ENCODE results near the gene ZNF217.
"Not testable (repeated sequence)": the region's sequence is repeated elsewhere in the genome, so short reads cannot be mapped to it uniquely, and the experiment has no call there.

ZNF217 gene

DNA sequence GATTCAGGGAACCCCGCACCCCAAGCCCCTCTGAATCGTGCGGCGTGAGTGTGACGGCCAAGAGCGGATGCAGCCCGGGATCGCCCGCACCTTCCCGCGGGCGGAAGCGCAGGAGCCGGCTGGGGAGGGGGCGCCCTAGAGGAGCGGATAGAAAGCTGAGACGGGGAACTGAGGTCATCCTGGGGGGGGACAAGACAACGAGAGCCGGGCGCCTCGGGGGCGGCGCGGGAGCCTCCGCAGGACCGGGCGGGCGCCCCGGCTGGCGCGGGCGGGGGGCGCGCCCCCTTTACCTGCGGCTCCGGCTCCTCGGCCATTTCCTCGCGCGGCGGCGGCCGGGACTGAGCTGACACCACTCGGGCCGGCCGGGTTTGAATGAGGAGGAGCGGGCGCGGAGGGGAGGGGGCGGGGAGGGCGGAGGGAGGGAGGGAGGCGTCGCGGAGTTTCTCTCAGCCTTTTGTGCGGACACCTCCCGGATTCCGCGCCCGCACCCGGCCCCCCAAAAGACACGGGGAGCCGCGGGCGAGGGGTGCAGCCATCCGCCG, at the start of gene ZNF217:
Gene ZNF217 (minus strand): TSS at position 374 of the 542 bp plus-strand sequence. CDS start 11,013 bp downstream, outside the sequence.
- TF ChIP-seq, protein P1, sequence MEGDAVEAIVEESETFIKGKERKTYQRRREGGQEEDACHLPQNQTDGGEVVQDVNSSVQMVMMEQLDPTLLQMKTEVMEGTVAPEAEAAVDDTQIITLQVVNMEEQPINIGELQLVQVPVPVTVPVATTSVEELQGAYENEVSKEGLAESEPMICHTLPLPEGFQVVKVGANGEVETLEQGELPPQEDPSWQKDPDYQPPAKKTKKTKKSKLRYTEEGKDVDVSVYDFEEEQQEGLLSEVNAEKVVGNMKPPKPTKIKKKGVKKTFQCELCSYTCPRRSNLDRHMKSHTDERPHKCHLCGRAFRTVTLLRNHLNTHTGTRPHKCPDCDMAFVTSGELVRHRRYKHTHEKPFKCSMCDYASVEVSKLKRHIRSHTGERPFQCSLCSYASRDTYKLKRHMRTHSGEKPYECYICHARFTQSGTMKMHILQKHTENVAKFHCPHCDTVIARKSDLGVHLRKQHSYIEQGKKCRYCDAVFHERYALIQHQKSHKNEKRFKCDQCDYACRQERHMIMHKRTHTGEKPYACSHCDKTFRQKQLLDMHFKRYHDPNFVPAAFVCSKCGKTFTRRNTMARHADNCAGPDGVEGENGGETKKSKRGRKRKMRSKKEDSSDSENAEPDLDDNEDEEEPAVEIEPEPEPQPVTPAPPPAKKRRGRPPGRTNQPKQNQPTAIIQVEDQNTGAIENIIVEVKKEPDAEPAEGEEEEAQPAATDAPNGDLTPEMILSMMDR (IDR thresholded peaks at IDR 0.05; ENCODE audit: control extremely low read depth, extremely low read depth, low read depth, missing control alignments): peak; percentile 19
- not testable (repeated sequence) for DNase-seq (ENCODE audit: extremely low spot score)
- ChIA-PET CTCF (interaction anchor here (0.6 to 1.7 kb wide), 8 partner anchors 14 to 322 kb away, joined by 3 to 7 read pairs (median 4); no protein-coding TSS in a partner anchor), POLR2A (interaction anchor here (0.5 to 1.6 kb wide), 3 partner anchors 50 to 146 kb away, joined by 3 to 5 read pairs (median 4); no protein-coding TSS in a partner anchor)

DNA sequence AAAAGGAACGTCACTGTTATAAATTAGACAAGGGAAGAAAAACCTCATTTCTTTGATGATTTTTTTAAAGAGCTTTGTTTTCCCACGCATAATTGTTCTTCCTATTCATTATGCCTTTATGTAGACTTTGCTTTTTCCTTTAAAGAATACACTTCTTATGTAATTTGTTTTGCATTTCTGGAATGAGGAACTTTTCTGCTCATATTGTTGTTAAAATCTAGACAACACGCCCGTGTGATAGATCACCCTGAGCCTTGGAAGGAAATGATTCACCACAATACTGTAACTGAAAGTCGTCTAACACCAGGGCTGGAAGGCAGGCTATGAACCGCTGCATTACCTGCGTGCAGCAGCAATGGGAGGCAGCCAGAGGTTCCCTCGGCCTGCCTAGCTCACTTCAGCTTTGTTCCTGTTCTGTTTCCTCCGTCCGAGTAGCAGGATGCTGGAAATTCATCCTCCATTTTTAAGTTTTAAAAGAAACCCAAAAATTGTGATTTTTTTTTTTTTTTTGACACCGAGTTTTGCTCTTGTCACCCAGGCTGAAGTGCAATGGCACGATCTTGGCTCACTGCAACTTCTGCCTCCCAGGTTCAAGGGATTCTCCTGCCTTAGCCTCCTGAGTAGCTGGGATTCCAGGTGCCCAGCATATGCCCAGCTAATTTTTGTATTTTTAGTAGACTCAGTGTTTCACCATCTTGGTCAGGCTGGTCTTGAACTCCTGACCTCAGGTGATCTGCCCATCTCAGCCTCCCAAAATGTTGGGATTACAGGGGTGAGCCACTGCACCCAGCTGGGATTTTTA, 49.6 kb upstream of the ZNF217 start:
- POLR2A ChIA-PET: interaction anchor here (0.5 to 0.7 kb wide), 4 partner anchors 8 to 415 kb away, joined by 3 read pairs; partner anchors contain the start of gene ZNF217
- CTCF ChIA-PET: interaction anchor here (0.9 to 2.5 kb wide), 6 partner anchors 10 to 272 kb away, joined by 3 to 8 read pairs (median 4); no protein-coding TSS in a partner anchor
- TF ChIP-seq, protein P1 (IDR thresholded peaks at IDR 0.05; ENCODE audit: control extremely low read depth, extremely low read depth, low read depth, missing control alignments): no peak
- DNase-seq (ENCODE audit: extremely low spot score): peak; percentile 79

DNA sequence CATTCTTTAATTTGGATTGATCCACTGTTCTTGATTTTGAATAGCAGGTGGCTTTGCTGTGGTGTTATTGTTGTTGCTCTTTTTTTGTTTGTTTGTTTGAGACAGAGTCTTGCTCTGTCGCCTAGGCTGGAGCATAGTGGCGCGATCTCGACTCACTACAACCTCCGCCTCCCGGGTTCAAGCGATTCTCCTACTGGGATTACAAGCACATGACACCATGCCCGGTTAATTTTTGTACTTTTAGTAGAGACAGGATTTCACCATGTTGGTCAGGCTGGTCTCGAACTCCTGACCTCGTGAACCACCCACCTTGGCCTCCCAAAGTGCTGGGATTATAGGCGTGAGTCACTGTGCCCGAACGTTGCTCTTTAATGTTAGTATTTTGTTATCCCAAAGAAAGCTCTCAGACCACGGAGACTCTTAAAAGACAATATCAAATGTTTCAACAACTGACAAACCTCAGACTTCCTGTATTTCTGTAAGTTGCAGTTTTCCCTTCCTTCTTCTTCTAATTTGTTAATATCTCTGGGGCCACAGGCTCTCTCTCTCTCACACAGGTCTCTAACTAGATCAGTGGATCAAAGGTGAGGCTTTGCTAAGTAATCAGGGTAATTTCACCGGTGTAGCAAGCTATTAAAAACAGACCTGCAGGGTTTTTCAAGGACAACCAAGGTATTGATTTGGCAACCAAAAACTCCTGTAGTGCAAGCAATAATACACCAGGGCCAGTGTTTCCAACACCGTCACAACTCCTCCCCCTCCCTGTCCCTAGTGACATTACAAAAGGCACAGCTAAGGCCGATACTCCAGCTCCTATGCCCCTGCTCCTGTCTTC, 48.8 kb upstream of the ZNF217 start:
- ChIA-PET CTCF (interaction anchor here (0.9 to 2.5 kb wide), 7 partner anchors 10 to 273 kb away, joined by 3 to 8 read pairs (median 4); no protein-coding TSS in a partner anchor), POLR2A (interaction anchor here (0.5 to 0.7 kb wide), 4 partner anchors 9 to 416 kb away, joined by 3 read pairs; partner anchors contain the start of gene ZNF217)
- TF ChIP-seq, protein P1 (IDR thresholded peaks at IDR 0.05; ENCODE audit: control extremely low read depth, extremely low read depth, low read depth, missing control alignments): no peak
- DNase-seq (ENCODE audit: extremely low spot score): peak; percentile 32

DNA sequence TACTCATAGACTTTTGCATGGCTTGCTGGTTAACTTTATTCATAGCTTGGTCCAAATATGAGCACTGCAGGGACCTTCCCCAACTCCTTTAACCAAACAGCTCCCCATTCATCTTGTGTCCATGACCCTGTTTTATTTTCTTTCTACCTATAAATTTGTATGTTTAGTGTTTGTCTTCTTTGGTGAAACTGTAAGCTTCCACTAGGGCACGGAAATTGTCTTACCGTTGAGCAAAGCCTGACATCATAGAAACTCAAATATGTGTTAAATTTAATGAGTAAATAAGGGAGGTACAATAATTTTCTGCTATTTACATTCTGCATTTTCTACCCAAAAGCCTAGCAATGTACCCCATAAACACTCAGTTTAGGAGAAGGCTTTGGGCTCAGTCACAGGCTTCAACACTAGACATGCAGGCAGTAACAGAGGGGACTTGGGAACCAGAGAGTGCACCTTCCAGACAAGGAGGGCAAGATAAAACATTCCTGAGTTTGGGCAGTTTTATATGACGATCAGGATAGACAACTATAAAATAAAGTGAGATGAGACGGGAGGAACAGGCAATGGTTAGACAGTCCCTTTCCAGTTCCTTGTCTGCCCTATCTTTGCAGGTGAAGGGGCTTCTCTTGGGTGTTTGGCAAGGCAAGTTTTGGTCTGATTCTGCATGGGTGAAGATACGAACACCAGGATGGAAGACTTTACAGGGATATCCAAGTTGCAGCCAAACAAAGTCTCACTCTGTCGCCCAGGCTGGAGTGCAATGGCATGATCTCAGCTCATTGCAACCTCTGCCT, 46.2 kb upstream of the ZNF217 start:
- ChIA-PET POLR2A (no interaction called here), CTCF (interaction anchor here (0.9 to 2.8 kb wide), 3 partner anchors 12 to 20 kb away, joined by 3 to 11 read pairs (median 4); no protein-coding TSS in a partner anchor)
- TF ChIP-seq, protein P1 (IDR thresholded peaks at IDR 0.05; ENCODE audit: control extremely low read depth, extremely low read depth, low read depth, missing control alignments): no peak
- DNase-seq (ENCODE audit: extremely low spot score): no peak

DNA sequence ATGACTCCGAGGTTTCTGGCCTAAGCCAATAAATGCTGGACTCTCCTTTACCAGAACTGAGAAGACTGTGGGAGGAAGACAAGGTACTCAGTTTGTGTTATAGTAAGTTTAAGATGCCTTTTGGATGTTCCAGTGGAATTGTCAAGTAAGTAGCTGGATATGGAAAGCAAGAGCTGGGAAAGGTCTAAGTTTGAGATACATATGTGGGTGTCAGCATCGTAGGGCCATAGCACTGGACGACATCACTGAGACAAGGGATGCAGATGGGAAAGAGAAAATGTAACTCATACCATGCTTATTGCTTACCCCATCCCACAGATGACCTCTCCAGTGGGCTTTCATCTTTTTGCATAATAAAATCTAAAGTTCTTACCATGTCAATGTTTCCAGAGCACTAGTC, 45.5 kb upstream of the ZNF217 start:
- TF ChIP-seq, protein P1 (IDR thresholded peaks at IDR 0.05; ENCODE audit: control extremely low read depth, extremely low read depth, low read depth, missing control alignments): no peak
- POLR2A ChIA-PET: no interaction called here
- DNase-seq (ENCODE audit: extremely low spot score): no peak
- CTCF ChIA-PET: interaction anchor here (0.9 to 2.8 kb wide), 4 partner anchors 12 to 20 kb away, joined by 3 to 11 read pairs (median 4); no protein-coding TSS in a partner anchor

DNA sequence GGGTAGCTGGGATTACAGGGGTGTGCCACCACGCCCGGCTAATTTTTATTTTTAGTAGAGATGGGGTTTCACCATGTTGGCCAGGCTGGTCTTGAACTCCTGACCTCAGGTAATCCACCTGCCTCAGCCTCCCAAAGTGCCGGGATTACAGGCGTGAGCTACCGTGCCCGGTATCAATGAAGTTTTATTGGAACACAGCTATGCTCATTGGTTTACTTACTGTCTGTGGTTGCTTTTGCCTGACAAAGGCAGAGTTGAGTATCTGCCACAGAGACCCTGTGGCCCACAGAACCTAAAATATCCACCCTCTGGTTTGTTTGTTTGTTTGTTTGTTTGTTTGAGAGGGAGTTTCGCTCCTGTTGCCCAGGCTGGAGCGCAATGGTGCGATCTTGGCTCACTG, 43.7 kb upstream of the ZNF217 start:
- POLR2A ChIA-PET; DNase-seq (ENCODE audit: extremely low spot score): not testable (repeated sequence)
- CTCF ChIA-PET: interaction anchor here (1.8 kb wide), 1 partner anchor 15 kb away, joined by 5 read pairs; no protein-coding TSS in a partner anchor
